H1 (cell line): ENCODE results near the gene GLB1L2.

ENCODE experiments used
- CREB1 ChIP-seq: IDR thresholded peaks from 2 replicates; pipeline ENCODE4 v1.6.1; 2012; ENCODE audit warnings: inconsistent platforms
- EGR1 ChIP-seq: IDR thresholded peaks from 2 replicates; pipeline ENCODE4 v1.6.1; 2011; ENCODE audit warnings: low read depth, low read length, borderline replicate concordance
- FOSL1 ChIP-seq: IDR thresholded peaks from 2 replicates; pipeline ENCODE4 v1.6.1; 2011; ENCODE audit warnings: mild to moderate bottlenecking, low read depth, low read length, moderate library complexity; ENCODE audit not compliant: insufficient read depth
- JUND ChIP-seq: IDR thresholded peaks from 2 replicates; pipeline ENCODE4 v1.6.1; 2011; ENCODE audit warnings: mild to moderate bottlenecking, improper control_type of control experiment, low read length
- KDM1A ChIP-seq: fragments of 200-600, 300-600 bp; sonication (generic); IDR thresholded peaks from 2 replicates; pipeline ENCODE4 v1.7.1; 2016; ENCODE audit warnings: mild to moderate bottlenecking, low read length, borderline replicate concordance
- KDM5A ChIP-seq: fragments of 200-600 bp; IDR thresholded peaks from 2 replicates; pipeline ENCODE4 v1.7.1; 2012; ENCODE audit warnings: mild to moderate bottlenecking, low read length, inconsistent platforms, mixed read lengths
- POLR2A ChIP-seq, 2 experiments: IDR thresholded peaks; 1 replicate in 1 of 2; 2 replicates in 1 of 2; pipeline ENCODE4 v1.6.1; 2011; ENCODE audit warnings: low read depth in 2 of 2, low read length in 2 of 2, mild to moderate bottlenecking in 2 of 2; ENCODE audit errors: control extremely low read depth in 1 of 2
- RAD21 ChIP-seq, 2 experiments: IDR thresholded peaks in 1 of 2; conservative IDR thresholded peaks in 1 of 2; 2 replicates each; pipeline ENCODE4 v1.6.1; 2011; ENCODE audit warnings: low read depth in 2 of 2, low read length in 2 of 2, improper control_type of control experiment in 1 of 2, inconsistent platforms in 1 of 2, mild to moderate bottlenecking in 1 of 2, moderate library complexity in 1 of 2
- TAF1 ChIP-seq: IDR thresholded peaks from 2 replicates; pipeline ENCODE4 v1.6.1; 2011; ENCODE audit warnings: mild to moderate bottlenecking, low read depth, low read length
- TAF7 ChIP-seq: optimal IDR thresholded peaks from 2 replicates; pipeline ENCODE3; 2011; ENCODE audit warnings: low read depth, mild to moderate bottlenecking, inconsistent platforms, low read length, moderate library complexity, borderline replicate concordance
- TF ChIP-seq, protein P1 (sequence below), 3 experiments: IDR thresholded peaks; 1 replicate in 2 of 3; 2 replicates in 1 of 3; pipeline versions ENCODE4 v1.5.1 to v1.6.1; 2011; ENCODE audit warnings: low read length in 3 of 3, mild to moderate bottlenecking in 3 of 3, inconsistent platforms in 2 of 3, low read depth in 1 of 3, moderate library complexity in 1 of 3; ENCODE audit not compliant: insufficient read depth in 1 of 3; ENCODE audit errors: control extremely low read depth in 1 of 3

DNA sequence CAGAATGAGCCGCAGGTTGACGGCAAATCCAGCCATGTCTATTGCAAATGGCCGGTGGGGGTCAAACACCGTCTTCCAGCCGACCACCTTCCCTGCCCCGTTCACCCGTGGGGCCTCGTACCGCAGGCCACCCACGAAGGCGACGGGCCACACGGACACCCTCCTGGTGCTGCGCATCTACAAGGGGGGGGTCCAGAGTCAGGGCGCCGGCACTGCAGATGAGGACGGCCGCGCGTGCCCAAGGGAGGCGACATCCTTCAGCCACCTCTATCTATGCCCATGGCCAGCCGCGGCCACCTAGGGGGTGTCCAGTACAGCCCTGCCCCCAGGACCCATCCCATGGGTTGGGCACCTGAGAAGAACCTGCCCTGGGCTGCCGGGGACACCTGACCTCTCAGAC lies 51.0 kb downstream of the GLB1L2 start:
- TF ChIP-seq TAF1 (no peak), TAF7 (no peak), RAD21 (IDR thresholded peaks at IDR 0.05 in 1 of 2, conservative IDR thresholded peaks at IDR 0.05 in 1 of 2; ENCODE audit: low read depth in 2 of 2, low read length in 2 of 2) (no peak), EGR1 (no peak), FOSL1 (no peak), CREB1 (no peak), JUND (no peak), KDM5A (no peak), POLR2A (IDR thresholded peaks at IDR 0.05; ENCODE audit: control extremely low read depth in 1 of 2, low read depth in 2 of 2, low read length in 2 of 2) (no peak), KDM1A (no peak)
- TF ChIP-seq, protein P1, sequence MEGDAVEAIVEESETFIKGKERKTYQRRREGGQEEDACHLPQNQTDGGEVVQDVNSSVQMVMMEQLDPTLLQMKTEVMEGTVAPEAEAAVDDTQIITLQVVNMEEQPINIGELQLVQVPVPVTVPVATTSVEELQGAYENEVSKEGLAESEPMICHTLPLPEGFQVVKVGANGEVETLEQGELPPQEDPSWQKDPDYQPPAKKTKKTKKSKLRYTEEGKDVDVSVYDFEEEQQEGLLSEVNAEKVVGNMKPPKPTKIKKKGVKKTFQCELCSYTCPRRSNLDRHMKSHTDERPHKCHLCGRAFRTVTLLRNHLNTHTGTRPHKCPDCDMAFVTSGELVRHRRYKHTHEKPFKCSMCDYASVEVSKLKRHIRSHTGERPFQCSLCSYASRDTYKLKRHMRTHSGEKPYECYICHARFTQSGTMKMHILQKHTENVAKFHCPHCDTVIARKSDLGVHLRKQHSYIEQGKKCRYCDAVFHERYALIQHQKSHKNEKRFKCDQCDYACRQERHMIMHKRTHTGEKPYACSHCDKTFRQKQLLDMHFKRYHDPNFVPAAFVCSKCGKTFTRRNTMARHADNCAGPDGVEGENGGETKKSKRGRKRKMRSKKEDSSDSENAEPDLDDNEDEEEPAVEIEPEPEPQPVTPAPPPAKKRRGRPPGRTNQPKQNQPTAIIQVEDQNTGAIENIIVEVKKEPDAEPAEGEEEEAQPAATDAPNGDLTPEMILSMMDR (IDR thresholded peaks at IDR 0.05; ENCODE audit: control extremely low read depth in 1 of 3, insufficient read depth in 1 of 3, low read depth in 1 of 3, low read length in 3 of 3) = no peak
